Hypothalamus (tissue), 51 donors: Measurements from ENCODE around the gene ZNF354B.
"Not testable (repeated sequence)": the region's sequence is repeated elsewhere in the genome, so short reads cannot be mapped to it uniquely, and the experiment has no call there.

ENCODE experiments used
- DNase-seq, 51 donors: peaks; one replicate each; lab custom pipeline; 2025; lab: John Stamatoyannopoulos, UW

ZNF354B gene

GRCh38 chr5:178859625-178860521 is at the start of gene ZNF354B:
Gene ZNF354B, plus strand, starts transcription at chr5:178859953. Its CDS starts 1,095 bp downstream, at chr5:178861048.
- peak; percentile 29 to 94 (median 84) for DNase-seq

GRCh38 chr5:178817506-178817905 is 42.2 kb upstream of the ZNF354B start:
- no peak for DNase-seq

GRCh38 chr5:178818094-178818493 is 41.7 kb upstream of the ZNF354B start:
- no peak for DNase-seq

- DNase-seq, result no peak
Observed at GRCh38 chr5:178820001-178820400, 39.8 kb upstream of the ZNF354B start.

GRCh38 chr5:178825444-178825843 is 34.3 kb upstream of the ZNF354B start:
- no peak for DNase-seq

- no peak for DNase-seq
Observed at GRCh38 chr5:178826216-178826615, 33.5 kb upstream of the ZNF354B start.

GRCh38 chr5:178827636-178828035 is 32.1 kb upstream of the ZNF354B start:
- no peak for DNase-seq

GRCh38 chr5:178831049-178831448 is 28.7 kb upstream of the ZNF354B start:
- no peak for DNase-seq

- no peak for DNase-seq
Observed at GRCh38 chr5:178832618-178833201, 27.0 kb upstream of the ZNF354B start.

- no peak for DNase-seq
Observed at GRCh38 chr5:178836628-178837027, 23.1 kb upstream of the ZNF354B start.

GRCh38 chr5:178838695-178839318 is 20.9 kb upstream of the ZNF354B start:
- not testable (repeated sequence) for DNase-seq

GRCh38 chr5:178839319-178839704 is 20.4 kb upstream of the ZNF354B start:
- peak in 21 of 51 donors; percentile 1 to 52 (median 10) for DNase-seq

- DNase-seq, result not testable (repeated sequence)
Observed at GRCh38 chr5:178840399-178840798, 19.4 kb upstream of the ZNF354B start.

GRCh38 chr5:178849316-178849715 is 10.4 kb upstream of the ZNF354B start:
- no peak for DNase-seq

GRCh38 chr5:178851951-178852350 is 7.8 kb upstream of the ZNF354B start:
- DNase-seq, result no peak

- no peak for DNase-seq
Observed at GRCh38 chr5:178854284-178854683, 5.5 kb upstream of the ZNF354B start.

GRCh38 chr5:178860615-178861014 is 862 bp downstream of the ZNF354B start:
- DNase-seq, result not testable (repeated sequence)

- DNase-seq, result no peak
Observed at GRCh38 chr5:178861627-178862026, 1.9 kb downstream of the ZNF354B start.

GRCh38 chr5:178866946-178867345 is 7.2 kb downstream of the ZNF354B start:
- no peak for DNase-seq

GRCh38 chr5:178869577-178869976 is 9.8 kb downstream of the ZNF354B start:
- no peak for DNase-seq

- DNase-seq, result no peak
Observed at GRCh38 chr5:178870411-178870810, 10.7 kb downstream of the ZNF354B start.

GRCh38 chr5:178872302-178872701 is 12.5 kb downstream of the ZNF354B start:
- no peak for DNase-seq
